Fibroblast of lung (primary cell): ENCODE measurements around the gene SPAG9. TPM values are rescaled to one million over a fixed set of nuclear protein-coding genes. Genes with fewer than 3 reads are reported as not detected.

Source experiments
- DNase-seq, 2 donors: peaks; one replicate each; pipeline versions ENCODE4 v3.0.0 to v3.0.0-alpha.2; 2010; ENCODE audit warnings: low read depth in 2 of 2
- H2AFZ ChIP-seq: 2 replicates; pipeline ENCODE4 v1.5.1; 2012; ENCODE audit warnings: low read length, control low read depth, inconsistent platforms
- H3K27ac ChIP-seq: 2 replicates; pipeline ENCODE4 v1.5.1; 2011; ENCODE audit warnings: low read length, control low read depth; ENCODE audit not compliant: insufficient read depth
- H3K27me3 ChIP-seq: 2 replicates; pipeline ENCODE4 v1.5.1; 2011; ENCODE audit warnings: mild to moderate bottlenecking, low read length; ENCODE audit not compliant: control insufficient read depth, insufficient read depth
- H3K36me3 ChIP-seq: 2 replicates; pipeline ENCODE4 v1.5.1; 2011; ENCODE audit warnings: low read length; ENCODE audit not compliant: control insufficient read depth, insufficient read depth
- H3K4me1 ChIP-seq: 2 replicates; pipeline ENCODE4 v1.5.1; 2011; ENCODE audit warnings: low read length; ENCODE audit not compliant: control insufficient read depth, insufficient read depth; ENCODE audit errors: extremely low read depth
- H3K4me2 ChIP-seq: 2 replicates; pipeline ENCODE4 v1.5.1; 2011; ENCODE audit warnings: low read length, control low read depth; ENCODE audit not compliant: insufficient read depth; ENCODE audit errors: extremely low read depth
- H3K4me3 ChIP-seq, 4 experiments: fragments of 200-600 bp in 1 of 4; sonication (generic) in 1 of 4; replicated peaks in 1 of 4; 2 replicates each; pipeline ENCODE4 v1.5.1; 2011 to 2016; ENCODE audit warnings: low read length in 4 of 4, low read depth in 3 of 4, mild to moderate bottlenecking in 3 of 4, control low read depth in 2 of 4, inconsistent platforms in 1 of 4, mixed read lengths in 1 of 4; ENCODE audit not compliant: insufficient read depth in 1 of 4; ENCODE audit errors: control extremely low read depth in 1 of 4
- H3K79me2 ChIP-seq: 2 replicates; pipeline ENCODE4 v1.5.1; 2012; ENCODE audit warnings: mild to moderate bottlenecking, low read length, inconsistent platforms; ENCODE audit not compliant: control insufficient read depth, insufficient read depth
- H3K9ac ChIP-seq: 2 replicates; pipeline ENCODE4 v1.5.1; 2011; ENCODE audit warnings: mild to moderate bottlenecking, low read length, control low read depth; ENCODE audit not compliant: insufficient read depth
- H3K9me3 ChIP-seq: 2 replicates; pipeline ENCODE4 v1.5.1; 2012; ENCODE audit warnings: low read depth, low read length; ENCODE audit not compliant: control insufficient read depth, insufficient read depth
- H4K20me1 ChIP-seq: 2 replicates; pipeline ENCODE4 v1.5.1; 2011; ENCODE audit warnings: low read length; ENCODE audit not compliant: control insufficient read depth, insufficient read depth; ENCODE audit errors: extremely low read depth
- CTCF ChIP-seq, 2 donors: IDR thresholded peaks in 1 of 2; conservative IDR thresholded peaks in 1 of 2; 1 replicate in 1 of 2; 2 replicates in 1 of 2; pipeline ENCODE4 v1.5.1; 2011 to 2012; ENCODE audit warnings: low read length in 2 of 2, control low read depth in 1 of 2, inconsistent platforms in 1 of 2, low read depth in 1 of 2, mild to moderate bottlenecking in 1 of 2
- EZH2 ChIP-seq: IDR thresholded peaks from 2 replicates; pipeline ENCODE4 v1.5.1; 2012; ENCODE audit warnings: low read length, control low read depth, mild to moderate bottlenecking; ENCODE audit errors: missing control alignments
- polyA plus RNA-seq, 2 donors: library from polyadenylated mRNA; depleted of rRNA in 1 of 2; stranded (reverse) in 1 of 2; unstranded in 1 of 2; fragments of >200 nt; gene quantifications; 2 replicates each; pipeline ENCODE4 v1.2.1, GENCODE V29; 2011 to 2012; ENCODE audit warnings: missing spikeins in 1 of 2
- total RNA-seq: library from RNA; depleted of rRNA; stranded (reverse); fragments of >200 nt; gene quantifications from 2 replicates; pipeline ENCODE4 v1.2.1, GENCODE V29; 2014

SPAG9 gene
- total and polyA plus RNA-seq, 2 donors (not counting 1 experiment from before 2014, with no cell fraction given), result 49.8 to 126 TPM

- Histone ChIP-seq H3K4me1 (peaks cover 31% of the 10 kb centered on the region), H4K20me1 (no peaks in the 10 kb centered on the region), H3K27me3 (no peaks in the 10 kb centered on the region), H3K9ac (peak overlapping the region; percentile 73), H2AFZ (no peak overlapping the region), H3K4me3 (no peak overlapping the region), H3K79me2 (no peaks in the 10 kb centered on the region), H3K4me2 (no peak overlapping the region), H3K27ac (peak overlapping the region; percentile 92), H3K9me3 (no peaks in the 10 kb centered on the region), H3K36me3 (no peaks in the 10 kb centered on the region)
- no peak for TF ChIP-seq EZH2
- no peak for TF ChIP-seq CTCF (conservative IDR thresholded peaks at IDR 0.05 in 1 of 2, IDR thresholded peaks at IDR 0.05 in 1 of 2; ENCODE audit: low read depth in 1 of 2, low read length in 2 of 2)
- no peak for DNase-seq
Measured at GRCh38 chr17:50949128-50949988, 171.3 kb downstream of the SPAG9 start.

GRCh38 chr17:50948711-50949110 is 172.0 kb downstream of the SPAG9 start:
- Histone ChIP-seq H2AFZ (no peak overlapping the region), H3K4me1 (peaks cover 31% of the 10 kb centered on the region), H3K27ac (peak overlapping the region; percentile 92)

More at GRCh38 chr17:50948711-50949110, 172.0 kb downstream of the SPAG9 start:
- Histone ChIP-seq H4K20me1 (no peaks in the 10 kb centered on the region), H3K9ac (no peak overlapping the region), H3K36me3 (no peaks in the 10 kb centered on the region), H3K4me2 (no peak overlapping the region), H3K9me3 (no peaks in the 10 kb centered on the region), H3K79me2 (no peaks in the 10 kb centered on the region), H3K4me3 (no peak overlapping the region), H3K27me3 (no peaks in the 10 kb centered on the region)
- no peak for TF ChIP-seq EZH2
- TF ChIP-seq CTCF (conservative IDR thresholded peaks at IDR 0.05 in 1 of 2, IDR thresholded peaks at IDR 0.05 in 1 of 2; ENCODE audit: low read depth in 1 of 2, low read length in 2 of 2), result no peak
- no peak for DNase-seq
